DMS79 treated with DMSO at 0.1 percent for 48 hours (cell line): ENCODE measurements around the gene MOB3C.

Experiments used
- DNase-seq: peaks from one replicate; lab custom pipeline; 2025; lab: John Stamatoyannopoulos, UW

MOB3C gene

DNA sequence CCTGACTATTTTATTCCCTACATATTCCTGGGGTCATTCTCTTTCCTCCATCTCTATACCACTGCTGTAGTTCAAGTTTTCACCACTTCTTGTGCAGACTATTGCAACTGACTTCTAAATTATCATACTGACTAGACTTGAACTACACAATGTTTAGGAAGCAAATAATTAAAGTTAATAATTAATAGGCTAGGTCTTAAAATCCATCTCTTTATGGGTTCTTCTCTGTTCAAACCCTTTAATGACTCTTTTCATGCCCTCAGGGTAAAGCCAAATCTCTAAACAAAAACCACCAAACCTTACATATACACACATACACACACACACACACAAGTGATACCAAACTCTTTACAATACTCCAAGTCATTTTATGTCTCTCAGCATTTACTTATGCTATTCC, 22.3 kb upstream of the MOB3C start:
- no peak for DNase-seq

GRCh38 chr1:46637444-46638083, 21.0 kb upstream of the MOB3C start:
- DNase-seq = no peak

- DNase-seq = no peak
Observed at GRCh38 chr1:46635205-46635604, 18.6 kb upstream of the MOB3C start.

GRCh38 chr1:46630719-46631118, 14.1 kb upstream of the MOB3C start:
- DNase-seq = no peak

- no peak for DNase-seq
Observed at GRCh38 chr1:46623743-46624644, 7.4 kb upstream of the MOB3C start.

DNA sequence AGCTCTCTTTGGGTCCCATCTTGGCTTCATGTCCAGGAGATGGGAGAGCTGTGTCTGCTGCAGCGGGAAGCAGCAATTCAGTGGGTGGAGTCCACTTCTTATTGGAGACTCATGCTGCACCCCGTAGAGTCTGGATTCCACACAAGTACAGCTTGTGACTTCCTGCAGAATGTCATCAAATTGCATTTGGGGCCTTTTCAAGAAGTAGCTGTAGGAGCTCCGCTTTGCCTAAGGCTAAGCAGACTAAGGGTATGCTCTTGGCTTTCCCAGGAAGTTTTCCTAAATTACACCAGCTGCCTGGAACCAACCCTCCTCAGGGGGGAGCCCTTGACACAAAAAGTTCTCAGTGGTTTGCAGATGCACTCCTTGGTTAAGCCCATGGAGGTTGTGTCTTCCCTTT, 5.7 kb upstream of the MOB3C start:
- peak; percentile 8 for DNase-seq

GRCh38 chr1:46621930-46622329, 5.3 kb upstream of the MOB3C start:
- no peak for DNase-seq

DNA sequence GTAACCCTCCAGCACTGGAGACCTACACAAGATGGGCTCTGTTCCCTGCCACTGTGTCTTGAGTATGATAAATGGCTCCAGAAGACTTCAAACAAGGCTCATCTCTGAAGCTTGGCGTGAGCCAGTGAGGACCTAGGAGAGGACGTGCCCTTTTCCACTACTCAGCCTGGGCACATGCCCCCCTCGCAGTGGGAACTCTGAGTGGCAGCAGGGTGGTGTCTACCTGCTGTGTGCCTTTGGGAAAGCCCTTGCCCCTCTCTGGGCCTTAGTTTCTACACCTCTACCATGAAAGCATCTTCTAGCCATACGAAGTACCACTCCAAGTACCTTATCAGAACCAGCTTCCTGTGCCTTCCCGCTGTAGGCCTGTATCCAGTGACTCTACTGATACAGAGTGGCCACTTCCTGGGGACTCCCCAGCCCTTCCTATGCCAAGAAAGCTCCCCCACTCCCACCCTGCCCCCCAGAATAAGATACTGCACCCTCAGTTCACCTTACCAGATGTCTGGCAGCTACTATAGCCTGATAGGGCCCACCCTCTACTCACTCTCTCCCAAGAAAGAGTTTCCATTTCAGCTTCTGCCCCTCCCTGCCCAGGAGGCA, 3.1 kb upstream of the MOB3C start:
- DNase-seq = no peak

DNA sequence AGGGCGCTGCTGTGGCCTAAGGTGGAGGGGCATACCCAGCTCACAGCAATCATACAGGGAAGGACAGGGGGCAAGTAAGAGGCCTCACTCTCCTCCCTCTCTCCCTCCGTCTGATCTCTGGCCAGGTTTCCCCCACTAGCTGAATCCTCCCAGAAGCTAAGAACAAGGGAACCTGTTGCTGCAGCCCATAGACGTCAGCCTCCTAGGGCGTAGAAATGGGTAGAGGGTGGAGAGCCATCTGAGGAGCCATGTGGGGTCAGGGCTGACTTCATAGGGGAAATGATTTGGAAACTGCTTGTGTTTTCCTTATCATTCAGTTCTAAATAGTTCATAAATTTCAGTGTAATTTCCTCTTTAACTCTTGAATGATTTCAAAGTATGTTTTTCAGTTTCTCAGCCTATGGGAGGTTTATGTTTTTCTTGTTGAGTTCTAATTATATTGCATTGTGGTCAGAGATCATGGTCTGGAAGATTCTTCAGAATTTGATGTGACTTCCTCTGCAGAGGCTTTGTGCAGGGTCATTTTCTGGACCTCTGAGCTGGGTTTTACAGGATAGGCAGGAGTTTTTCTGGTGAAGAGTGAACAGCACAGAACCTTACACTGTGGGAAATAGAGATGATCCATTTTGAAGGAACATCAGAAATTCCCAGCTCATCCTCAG, 2.3 kb upstream of the MOB3C start:
- no peak for DNase-seq

GRCh38 chr1:46617833-46618232, 1.2 kb upstream of the MOB3C start:
- DNase-seq = no peak

DNA sequence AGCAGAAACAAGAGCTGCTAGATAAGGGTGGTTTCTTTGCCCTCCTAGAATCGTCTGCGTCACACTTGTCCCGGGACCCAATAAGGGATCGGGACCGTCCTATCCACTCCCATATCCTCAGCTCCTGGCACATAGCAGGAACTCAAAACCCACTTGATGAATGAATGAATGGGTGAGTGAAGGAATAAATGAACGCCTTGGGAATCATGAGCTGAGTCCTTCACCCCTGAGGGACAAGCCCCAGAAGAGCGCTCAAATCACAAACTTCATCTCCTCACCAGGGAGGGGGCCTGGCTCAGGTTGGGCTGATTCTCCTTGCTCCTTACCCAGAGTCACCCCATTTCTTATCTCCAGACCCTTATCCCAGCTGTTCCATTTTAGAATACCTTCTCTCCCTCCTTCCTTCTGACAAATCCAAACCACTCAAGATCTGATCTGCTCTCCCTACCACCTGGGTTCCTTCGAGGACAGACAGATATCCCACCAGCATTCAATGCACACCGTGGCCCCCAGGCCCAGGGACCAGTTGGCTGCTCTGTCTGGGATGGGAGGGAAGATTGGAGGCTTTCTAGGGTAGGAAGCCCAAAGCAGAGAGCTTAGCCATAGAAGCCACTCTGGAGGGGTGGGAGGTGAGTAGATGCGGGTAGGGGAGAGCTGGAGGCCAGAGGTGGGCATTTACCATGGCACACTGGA, 643 bp upstream of the MOB3C start:
- DNase-seq = no peak

- no peak for DNase-seq
Observed at GRCh38 chr1:46615735-46616134, 876 bp downstream of the MOB3C start.

- DNase-seq = no peak
Observed at GRCh38 chr1:46615088-46615487, 1.5 kb downstream of the MOB3C start.

DNA sequence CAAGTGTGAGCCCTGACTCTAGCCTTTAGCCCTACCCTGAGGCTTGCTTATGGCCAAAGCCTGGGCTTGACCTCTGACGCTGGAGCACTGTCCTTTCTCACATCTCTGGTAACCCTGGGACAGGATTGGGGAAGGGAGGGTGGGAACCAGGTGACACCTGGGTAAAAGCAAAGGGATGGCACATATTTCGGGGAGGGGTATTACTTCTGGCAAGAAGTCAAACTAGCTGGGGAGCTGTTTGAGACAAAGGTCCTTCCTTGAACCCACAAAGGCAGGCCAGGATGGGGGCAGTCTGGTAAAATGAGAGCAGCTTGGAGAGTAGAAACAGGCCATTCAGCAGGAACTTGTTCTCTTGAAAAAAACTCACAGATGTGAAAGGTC, 2.0 kb downstream of the MOB3C start:
- DNase-seq = no peak

DNA sequence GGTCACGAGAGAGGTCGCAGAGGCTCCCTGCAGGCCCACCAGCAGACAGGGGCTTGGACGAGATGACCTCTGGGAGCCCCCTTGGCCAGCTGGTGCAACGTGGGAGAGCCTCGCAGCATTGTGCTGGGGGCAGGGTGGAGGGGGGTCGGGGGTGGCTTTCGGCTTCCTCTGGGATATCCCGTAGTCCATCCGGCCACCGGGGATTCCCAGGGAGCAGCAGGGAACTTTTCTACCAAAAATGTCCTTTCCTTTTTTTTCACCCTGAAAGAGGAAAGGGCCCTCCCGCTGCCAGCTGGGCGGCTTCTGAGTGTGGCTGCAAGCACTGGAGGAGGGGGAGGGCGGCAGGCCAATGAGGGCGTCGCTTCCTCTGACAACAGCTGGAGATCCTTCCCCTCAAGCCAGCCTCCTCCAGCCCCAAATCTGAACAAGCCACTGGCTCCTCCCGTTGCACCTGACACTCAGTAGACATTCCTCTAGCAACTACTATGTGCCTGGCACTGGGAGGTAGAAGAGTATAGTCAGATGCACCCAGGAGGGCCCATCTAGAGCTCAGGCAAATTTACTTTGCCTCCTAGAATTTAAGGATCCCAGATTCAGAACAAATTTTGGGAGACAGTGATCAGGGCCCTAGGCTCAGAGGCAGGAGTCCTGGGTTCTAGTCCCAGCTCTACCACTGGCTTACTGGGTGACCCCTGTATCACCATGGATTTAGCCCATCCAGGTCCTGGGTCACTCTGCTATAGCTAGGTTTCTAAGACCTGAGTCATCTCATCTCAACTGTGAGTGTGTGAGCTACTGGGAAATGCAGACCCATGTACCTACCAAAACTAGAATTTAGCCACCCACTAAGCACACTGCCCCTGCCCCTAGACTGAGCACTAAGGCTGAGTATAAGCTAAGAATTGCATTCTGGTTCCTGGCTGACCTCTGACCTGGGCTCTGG, 2.7 kb downstream of the MOB3C start:
- DNase-seq = no peak

- DNase-seq = no peak
Observed at GRCh38 chr1:46612937-46613660, 3.5 kb downstream of the MOB3C start.

DNA sequence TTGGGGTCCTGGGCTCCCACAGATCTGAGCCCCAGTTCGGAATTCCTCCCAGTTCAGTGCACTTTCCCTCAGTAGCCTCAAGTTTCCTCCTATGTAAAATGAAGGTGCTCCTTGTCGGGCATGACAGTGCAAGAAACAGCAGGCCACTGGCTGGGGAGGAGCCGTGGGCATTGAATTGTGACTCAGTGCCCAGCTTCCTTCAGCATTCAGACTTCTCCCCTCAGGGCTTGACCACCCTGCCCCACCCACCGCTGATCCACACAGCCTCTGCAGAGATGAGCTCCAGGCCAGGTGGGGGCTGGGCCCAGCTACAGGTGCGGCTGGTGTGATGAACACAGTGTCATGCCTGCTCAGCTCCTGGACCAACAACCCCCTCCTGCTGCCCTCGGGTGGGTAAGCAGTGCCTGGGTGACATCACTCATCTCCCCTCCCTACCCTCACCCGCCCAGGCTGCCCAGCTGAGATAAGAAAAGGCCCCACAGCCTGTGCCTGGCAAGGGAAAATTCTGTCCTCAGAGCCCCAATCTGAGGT, 4.9 kb downstream of the MOB3C start:
- no peak for DNase-seq

GRCh38 chr1:46607345-46608130, 9.1 kb downstream of the MOB3C start:
- no peak for DNase-seq
